Suprapubic skin (tissue), 4 donors: ENCODE measurements around the gene SOX30. TPM values are rescaled to one million over a fixed set of nuclear protein-coding genes. Genes with fewer than 3 reads are reported as not detected.

Experiments
- DNase-seq, 2 donors: peaks; one replicate each; pipeline ENCODE4 v3.0.0-alpha.2; 2019; ENCODE audit warnings: low spot score in 2 of 2
- H3K27ac ChIP-seq: fragments of 200-600 bp; sonication (generic); one replicate; pipeline ENCODE4 v1.5.1; 2019
- H3K27me3 ChIP-seq: fragments of 200-600 bp; sonication (generic); one replicate; pipeline ENCODE4 v1.5.1; 2019
- H3K36me3 ChIP-seq: fragments of 200-600 bp; sonication (generic); one replicate; pipeline ENCODE4 v1.5.1; 2019
- H3K4me1 ChIP-seq: fragments of 200-600 bp; sonication (generic); one replicate; pipeline ENCODE4 v1.5.1; 2019
- H3K4me3 ChIP-seq: fragments of 200-600 bp; sonication (generic); one replicate; pipeline ENCODE4 v1.5.1; 2019; ENCODE audit warnings: mild to moderate bottlenecking
- H3K9me3 ChIP-seq: fragments of 200-600 bp; sonication (generic); one replicate; pipeline ENCODE4 v1.5.1; 2019
- CTCF ChIP-seq, 2 donors: fragments of 200-600 bp in 1 of 2; fragments of 450-650 bp in 1 of 2; sonication (generic) in 1 of 2; IDR thresholded peaks; one replicate each; pipeline ENCODE4 v1.5.1; 2016 to 2019; ENCODE audit warnings: antibody characterized with exemption in 2 of 2, mild to moderate bottlenecking in 1 of 2, moderate library complexity in 1 of 2
- EP300 ChIP-seq: sonication (generic); formaldehyde crosslinking; IDR thresholded peaks from one replicate; pipeline ENCODE4 v1.6.1; 2017; ENCODE audit warnings: antibody characterized with exemption
- POLR2A ChIP-seq, 2 donors: fragments of 450-650 bp; IDR thresholded peaks; one replicate each; pipeline ENCODE4 v1.6.1; 2017; ENCODE audit warnings: antibody characterized with exemption in 2 of 2, mild to moderate bottlenecking in 2 of 2, moderate library complexity in 2 of 2
- POLR2AphosphoS5 ChIP-seq, 3 donors: sonication (generic); formaldehyde crosslinking; IDR thresholded peaks; one replicate each; pipeline ENCODE4 v1.6.1; 2017; ENCODE audit warnings: antibody characterized with exemption in 3 of 3
- WGBS: methylation state at CpG from one replicate; pipeline ENCODE4 v1.1.5; 2018; 5-methylcytosine and 5-hydroxymethylcytosine counted together
- total RNA-seq, 4 donors: library from RNA; depleted of rRNA; stranded (reverse); fragments of >200 nt; gene quantifications; one replicate each; pipeline ENCODE4 v1.1.0, GENCODE V29; 2016

SOX30 gene
- total RNA-seq, 4 donors from 2014 or later, result not detected

GRCh38 chr5:157592594-157592993 lies 59.6 kb downstream of the SOX30 start:
- no peaks in the 10 kb centered on the region for H3K4me1 ChIP-seq
- H3K36me3 ChIP-seq, result no peaks in the 10 kb centered on the region
- WGBS, result 66% methylated on average over 3 of the region's 3 CpGs
- H3K27ac ChIP-seq, result no peak overlapping the region
- H3K27me3 ChIP-seq, result no peaks in the 10 kb centered on the region
- no peak for DNase-seq
- no peak overlapping the region for H3K4me3 ChIP-seq
- no peaks in the 10 kb centered on the region for H3K9me3 ChIP-seq
- TF ChIP-seq POLR2A (IDR thresholded peaks at IDR 0.05), result no peak
- no peak for TF ChIP-seq CTCF (IDR thresholded peaks at IDR 0.05)
- no peak for TF ChIP-seq POLR2AphosphoS5 (IDR thresholded peaks at IDR 0.05)
- no peak for TF ChIP-seq EP300

DNA sequence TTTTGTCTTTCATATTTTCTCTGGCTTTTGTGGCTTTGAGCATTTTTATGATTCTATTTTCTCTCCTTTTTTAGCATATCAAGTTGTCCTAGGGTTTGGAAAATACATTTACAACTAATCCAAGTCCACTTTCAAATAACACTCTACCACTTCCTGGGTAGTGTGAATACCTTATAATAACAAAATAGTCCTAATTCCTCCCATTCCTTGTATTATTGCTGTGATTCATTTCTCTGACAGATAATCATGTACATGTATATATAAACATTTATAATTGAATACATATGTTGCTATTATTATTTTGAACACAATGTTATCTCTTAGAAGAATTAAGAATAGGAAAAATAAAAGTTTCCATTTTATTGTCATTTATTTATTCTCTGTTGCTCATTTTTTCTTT lies 61.8 kb downstream of the SOX30 start:
- no peaks in the 10 kb centered on the region for H3K27me3 ChIP-seq
- TF ChIP-seq POLR2A (IDR thresholded peaks at IDR 0.05), result no peak
- TF ChIP-seq EP300, result no peak
- no peak for TF ChIP-seq CTCF (IDR thresholded peaks at IDR 0.05)
- no peak for TF ChIP-seq POLR2AphosphoS5 (IDR thresholded peaks at IDR 0.05)
- no peaks in the 10 kb centered on the region for H3K9me3 ChIP-seq

GRCh38 chr5:157584628-157585027 lies 67.6 kb downstream of the SOX30 start:
- H3K36me3 ChIP-seq, result no peaks in the 10 kb centered on the region
- no peaks in the 10 kb centered on the region for H3K9me3 ChIP-seq
- no peaks in the 10 kb centered on the region for H3K27me3 ChIP-seq
- DNase-seq, result no peak
- no peak overlapping the region for H3K27ac ChIP-seq
- 86% methylated on average over 1 of the region's 1 CpG for WGBS
- no peaks in the 10 kb centered on the region for H3K4me1 ChIP-seq
- H3K4me3 ChIP-seq, result no peak overlapping the region
- no peak for TF ChIP-seq POLR2A (IDR thresholded peaks at IDR 0.05)
- no peak for TF ChIP-seq CTCF (IDR thresholded peaks at IDR 0.05)
- no peak for TF ChIP-seq EP300
- no peak for TF ChIP-seq POLR2AphosphoS5 (IDR thresholded peaks at IDR 0.05)

More for the DNA sequence above, 61.8 kb downstream of the SOX30 start:
- no peaks in the 10 kb centered on the region for H3K36me3 ChIP-seq
- H3K4me1 ChIP-seq, result no peaks in the 10 kb centered on the region
- no peak overlapping the region for H3K27ac ChIP-seq
- no peak for DNase-seq
- no peak overlapping the region for H3K4me3 ChIP-seq

DNA sequence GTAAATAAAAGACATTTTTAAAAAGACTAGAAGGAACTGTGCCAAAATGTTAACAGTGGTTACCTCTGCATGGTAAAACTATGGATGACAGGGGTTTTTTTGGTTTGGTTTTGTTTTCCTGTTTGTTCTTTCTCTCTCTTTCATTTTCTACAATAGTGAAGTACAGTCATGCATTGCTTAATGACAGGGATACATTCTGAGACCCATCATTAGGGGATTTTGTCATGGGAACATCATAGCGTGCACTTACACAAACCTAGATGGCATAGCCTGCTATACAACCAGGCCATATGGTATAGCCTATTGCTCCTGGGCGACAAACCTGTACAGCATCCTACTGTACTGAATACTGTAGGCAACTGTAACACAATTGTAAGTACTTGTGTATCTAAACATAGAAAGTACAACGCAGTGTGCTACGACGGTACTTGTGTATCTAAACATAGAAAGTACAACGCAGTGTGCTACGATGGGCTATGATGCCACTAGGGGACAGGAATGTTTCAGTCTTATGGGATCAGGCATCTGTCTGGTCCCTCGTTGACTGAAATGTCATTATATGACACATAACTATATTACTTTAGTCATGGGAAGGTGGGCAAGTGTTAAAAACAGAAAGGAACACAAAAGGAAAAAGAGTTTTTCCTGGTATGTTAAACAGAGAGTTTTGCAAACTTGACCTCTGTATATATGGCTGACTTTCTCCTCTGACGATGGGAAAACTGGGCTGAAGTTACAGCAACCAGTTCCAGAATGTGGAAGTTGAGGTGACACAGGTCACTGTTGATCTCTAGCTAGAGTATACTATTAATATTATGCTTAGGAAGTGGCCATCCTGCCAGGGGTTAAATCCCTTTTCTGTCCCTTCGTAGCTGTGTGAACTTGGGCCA lies 69.3 kb downstream of the SOX30 start:
- no peak overlapping the region for H3K4me3 ChIP-seq
- H3K27ac ChIP-seq, result no peak overlapping the region
- no peaks in the 10 kb centered on the region for H3K36me3 ChIP-seq
- no peaks in the 10 kb centered on the region for H3K9me3 ChIP-seq
- TF ChIP-seq EP300, result no peak
- TF ChIP-seq CTCF (IDR thresholded peaks at IDR 0.05), result no peak
- no peak for TF ChIP-seq POLR2AphosphoS5 (IDR thresholded peaks at IDR 0.05)
- TF ChIP-seq POLR2A (IDR thresholded peaks at IDR 0.05), result no peak
- no peak for DNase-seq
- no peaks in the 10 kb centered on the region for H3K4me1 ChIP-seq
- 74% methylated on average over 10 of the region's 10 CpGs for WGBS
- no peaks in the 10 kb centered on the region for H3K27me3 ChIP-seq

DNA sequence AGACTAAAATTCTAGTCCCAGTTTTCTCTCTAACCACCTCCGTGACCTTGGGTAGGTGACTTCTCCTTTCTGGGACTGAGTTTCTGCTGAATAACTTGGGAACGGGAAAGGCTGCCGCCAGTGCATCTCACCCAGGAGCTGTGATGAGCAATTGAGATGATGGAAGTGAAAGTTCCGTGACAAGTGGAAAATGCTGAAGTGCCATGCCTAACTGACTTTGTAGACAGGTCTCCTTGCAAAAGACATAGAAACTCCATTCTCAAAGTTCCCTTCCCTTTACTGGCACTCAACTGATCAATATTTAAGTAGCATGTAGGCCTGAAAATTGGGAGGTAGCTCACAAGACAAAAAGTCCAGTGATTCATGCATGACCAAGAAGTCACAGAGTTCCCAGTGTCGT lies 70.3 kb downstream of the SOX30 start:
- no peak for DNase-seq
- no peaks in the 10 kb centered on the region for H3K9me3 ChIP-seq
- no peak overlapping the region for H3K27ac ChIP-seq
- 94% methylated on average over 5 of the region's 5 CpGs for WGBS
- H3K27me3 ChIP-seq, result no peaks in the 10 kb centered on the region
- TF ChIP-seq POLR2AphosphoS5 (IDR thresholded peaks at IDR 0.05) (no peak), EP300 (no peak), CTCF (IDR thresholded peaks at IDR 0.05) (no peak), POLR2A (IDR thresholded peaks at IDR 0.05) (no peak)
- H3K4me3 ChIP-seq, result no peak overlapping the region
- H3K36me3 ChIP-seq, result no peaks in the 10 kb centered on the region
- H3K4me1 ChIP-seq, result no peaks in the 10 kb centered on the region
